OCI-LY3 (cell line): Measurements from ENCODE around the gene MMP20.

Source experiments
- CTCF ChIP-seq: fragments of 200-600, 300-600 bp; sonication (generic); IDR thresholded peaks from 2 replicates; pipeline ENCODE4 v1.5.1; 2014; ENCODE audit warnings: antibody characterized with exemption, low read length, low read depth
- EZH2phosphoT487 ChIP-seq: fragments of 200-600 bp; shearing (Covaris generic); IDR thresholded peaks from 2 replicates; pipeline ENCODE4 v1.6.1; 2018; ENCODE audit warnings: antibody characterized with exemption, mixed run types, low read depth

DNA sequence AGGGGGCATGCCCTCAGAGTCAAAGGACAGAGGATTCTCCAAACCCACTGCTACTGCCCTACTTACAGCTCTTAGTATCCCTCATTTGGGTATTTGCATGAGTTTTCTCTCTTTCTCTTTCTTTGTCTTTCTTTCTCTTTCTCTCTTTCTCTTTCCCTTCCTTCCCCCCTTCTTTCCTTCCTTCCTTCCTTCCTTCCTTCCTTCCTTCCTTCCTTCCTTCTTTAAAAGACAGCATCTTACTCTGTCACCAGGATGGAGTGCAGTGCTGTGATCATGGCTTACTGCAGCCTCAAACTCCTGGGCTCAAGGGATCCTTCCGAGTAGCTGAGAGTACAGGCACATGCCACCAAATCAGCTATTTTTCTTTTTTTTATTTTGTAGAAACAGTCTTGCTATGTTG lies 80.5 kb downstream of the MMP20 start:
- no peak for TF ChIP-seq CTCF
- TF ChIP-seq EZH2phosphoT487 = no peak
